Endometrium (tissue), 2 donors: Measurements from ENCODE around the gene DRC3.
A peak's percentile ranks its signal among the peaks of the same experiment; 100 is the strongest.

ENCODE experiments used
- FAIRE-seq: peaks from 2 replicates; lab custom pipeline; 2012; peaks lifted over from hg19 to GRCh38; lab: Jason Lieb, UNC
- donor health status: control.
- donor health status: control.

Gene DRC3

GRCh38 chr17:18025241-18025944 lies 52.7 kb downstream of the DRC3 start:
- FAIRE-seq, result no peak

DNA sequence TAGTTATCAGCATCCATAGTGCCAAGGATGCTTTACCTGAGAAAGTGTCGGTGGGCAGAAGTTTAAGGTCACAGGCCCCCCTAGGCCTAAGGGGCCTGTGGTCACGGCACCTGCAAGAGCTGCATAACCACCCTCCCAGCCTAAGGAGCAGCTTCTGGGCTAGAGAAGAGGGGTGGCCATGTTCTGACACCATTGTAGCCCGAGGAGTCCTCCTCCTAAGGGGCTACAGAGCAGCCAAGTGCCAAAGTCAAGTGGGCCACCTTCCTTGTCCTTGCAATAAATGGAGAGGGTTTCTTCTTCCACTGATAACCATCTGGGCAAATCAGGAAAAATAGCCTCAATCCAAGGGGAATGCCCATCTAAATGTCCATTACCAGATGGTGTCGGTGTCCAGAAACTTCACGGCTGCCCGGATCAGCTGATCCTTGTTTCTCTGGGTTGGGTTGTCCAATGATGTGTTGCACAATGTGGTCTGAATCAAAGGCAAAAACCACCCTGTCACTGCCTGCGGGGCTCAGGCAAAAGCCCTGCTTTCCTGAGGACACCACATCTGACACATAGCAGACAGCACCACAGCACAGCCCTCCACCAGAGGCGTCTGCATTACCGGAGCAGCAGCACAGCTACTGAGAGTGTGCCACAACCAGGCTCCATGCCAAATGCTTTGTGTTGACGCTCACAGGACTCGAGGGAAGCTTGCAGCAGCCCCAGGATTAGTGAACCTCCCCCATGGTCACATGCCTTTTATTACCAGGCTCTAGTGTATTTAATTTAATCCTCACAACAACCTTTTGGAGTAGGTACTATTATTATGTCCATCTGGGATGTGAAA lies 53.5 kb downstream of the DRC3 start:
- no peak for FAIRE-seq

- FAIRE-seq, result no peak
These were observed 54.6 kb downstream of the DRC3 start for GRCh38 chr17:18027280-18027679.

DNA sequence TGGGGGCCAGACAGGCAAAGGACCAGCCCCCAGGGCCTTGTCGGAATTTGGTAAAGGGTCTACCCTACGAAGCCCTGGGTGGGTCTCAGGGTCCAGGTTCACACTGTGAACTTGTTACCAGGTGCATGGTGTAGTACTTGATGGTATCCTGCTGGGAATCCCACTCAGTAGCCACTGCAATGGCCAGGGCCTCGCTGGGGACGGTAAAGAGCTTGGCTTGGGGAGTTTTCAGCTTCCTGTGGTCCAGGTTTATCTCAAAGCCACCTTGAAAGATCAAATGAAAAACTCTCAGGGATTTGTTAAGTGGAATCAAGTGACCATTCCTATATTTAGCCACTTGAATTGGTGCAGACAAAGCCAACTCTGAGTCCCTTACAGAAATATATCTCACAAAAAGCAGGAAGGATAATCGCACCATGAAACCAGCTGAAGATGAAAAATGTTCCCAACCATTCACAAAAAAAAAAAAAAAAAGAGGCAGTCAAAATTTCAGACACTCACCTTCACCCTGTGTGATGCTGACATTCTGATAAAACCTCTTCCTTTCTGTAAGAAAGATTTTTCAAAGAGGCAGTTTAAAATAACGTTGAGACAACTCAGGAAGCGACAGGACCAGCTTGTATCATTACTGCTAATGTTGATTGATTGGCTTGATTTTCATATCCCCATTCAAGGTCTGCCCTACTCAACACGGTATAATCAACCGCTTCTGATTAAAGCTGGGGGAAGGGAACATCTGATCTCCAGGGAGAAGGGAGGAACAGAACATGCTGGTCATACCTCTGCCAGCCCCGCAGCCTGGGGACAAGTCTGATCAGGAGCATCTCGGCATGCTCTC lies 55.7 kb downstream of the DRC3 start:
- no peak for FAIRE-seq

DNA sequence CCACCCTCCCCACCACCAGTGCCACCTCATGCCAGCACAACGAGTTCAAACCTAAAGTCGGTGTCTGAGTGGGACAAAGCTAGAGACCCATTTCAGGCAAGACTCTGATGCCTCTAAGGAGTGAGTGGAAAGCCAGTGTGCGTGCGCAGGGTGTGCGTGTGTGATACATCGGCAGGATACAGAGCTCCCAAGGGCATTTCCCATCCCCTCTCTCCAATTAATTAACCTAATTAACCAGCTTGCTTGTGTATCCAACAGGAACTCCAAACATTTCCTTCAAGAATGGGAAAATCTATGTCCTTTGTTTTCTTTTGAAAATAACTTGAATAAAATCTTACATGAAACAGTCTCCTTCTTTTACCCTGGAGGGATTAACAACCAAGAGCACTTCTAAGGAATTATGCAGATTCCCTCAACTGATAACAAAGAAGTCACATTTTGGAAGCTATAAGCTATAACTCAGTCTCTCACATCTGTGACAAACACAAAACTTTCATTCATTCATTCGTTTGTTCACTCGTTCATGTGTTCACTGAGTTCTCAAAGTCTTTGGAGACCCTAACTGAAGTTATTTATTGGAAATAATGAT lies 56.4 kb downstream of the DRC3 start:
- no peak for FAIRE-seq

DNA sequence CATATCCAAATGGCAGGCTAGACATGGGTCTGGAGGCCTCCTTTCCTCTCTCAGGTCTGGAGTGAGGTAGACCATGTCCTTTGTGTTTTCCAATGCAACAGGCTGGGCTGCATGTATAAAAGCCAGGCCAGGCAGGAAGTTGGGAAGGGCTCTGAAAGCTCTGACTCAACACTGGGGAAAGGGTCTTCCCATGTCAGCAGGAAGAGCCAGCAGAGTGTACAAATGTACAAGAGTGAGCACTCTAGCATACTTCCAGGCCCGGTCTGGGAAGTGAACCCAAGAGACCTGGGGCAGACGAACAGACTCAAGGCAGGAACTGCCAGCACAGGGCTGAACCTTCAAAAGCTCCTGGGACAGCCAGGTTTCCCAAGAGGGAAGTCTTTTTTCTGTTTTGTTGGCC lies 59.3 kb downstream of the DRC3 start:
- FAIRE-seq, result no peak

GRCh38 chr17:18033442-18034099 lies 60.9 kb downstream of the DRC3 start:
- FAIRE-seq, result peak; percentile 70

DNA sequence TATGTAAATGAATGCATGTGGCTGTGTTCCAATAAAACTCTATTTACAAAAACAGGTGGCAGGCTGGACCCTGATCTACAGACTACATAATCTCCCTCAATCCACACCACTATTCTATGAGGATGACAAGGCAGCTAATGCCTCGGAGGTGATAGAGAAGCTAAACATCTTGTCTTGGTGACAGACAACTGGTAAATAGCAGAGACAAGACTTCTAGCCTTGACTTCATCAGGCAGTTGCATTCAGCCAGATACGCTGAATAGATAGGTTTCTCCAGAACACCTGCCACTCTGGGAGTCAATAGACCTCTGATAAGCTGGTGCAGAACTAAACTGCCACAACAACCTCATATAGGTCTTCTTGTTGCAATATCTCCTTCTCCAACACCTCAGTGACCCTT lies 63.0 kb downstream of the DRC3 start:
- no peak for FAIRE-seq

GRCh38 chr17:18037486-18037885 lies 64.8 kb downstream of the DRC3 start:
- no peak for FAIRE-seq

GRCh38 chr17:18038149-18038850 lies 65.6 kb downstream of the DRC3 start:
- FAIRE-seq, result no peak

DNA sequence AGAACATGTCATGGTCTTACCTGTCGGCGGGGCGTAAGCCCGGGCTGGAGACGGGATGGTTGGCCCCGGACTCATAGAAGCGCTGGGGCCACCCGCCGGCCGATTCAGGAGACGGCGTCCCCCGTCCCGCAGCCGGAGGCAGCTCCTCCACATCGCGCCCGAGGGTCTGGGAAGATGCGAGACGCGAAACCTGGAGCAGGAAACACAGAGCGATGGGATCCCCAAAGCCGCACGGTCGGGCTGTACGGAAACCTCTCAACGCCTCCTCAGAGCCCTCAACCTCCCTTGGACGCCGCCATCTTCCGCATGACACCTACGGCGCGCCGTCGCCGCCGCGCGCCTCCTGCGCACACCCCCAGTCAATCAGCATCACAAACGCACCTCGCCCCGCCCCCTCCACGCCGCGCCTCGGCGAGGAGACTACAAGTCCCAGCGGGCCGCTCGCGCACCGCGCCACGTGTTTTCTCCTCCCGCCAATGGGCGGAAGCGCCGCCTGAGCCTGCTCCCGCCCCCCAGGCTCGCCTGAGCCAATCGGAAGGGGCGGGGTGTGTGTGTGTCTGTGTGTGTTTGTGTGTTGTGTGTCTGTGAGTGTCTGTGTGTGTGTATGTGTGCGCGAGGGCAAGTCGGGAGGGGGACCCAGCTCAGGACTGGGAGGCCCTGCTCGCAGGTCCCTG lies 66.3 kb downstream of the DRC3 start, which contains the start of the genes ATPAF2 and GID4:
TSS of gene ATPAF2 (minus strand) at position 308 of the 674 bp plus-strand sequence. CDS start at position 153, 155 bp downstream.
TSS of gene GID4 (plus strand) at position 548 of the 674 bp plus-strand sequence. CDS start at position 605, 57 bp downstream.
- FAIRE-seq, result peak; percentile 98

- no peak for FAIRE-seq
These were observed 67.0 kb downstream of the DRC3 start for GRCh38 chr17:18039535-18040260.

DNA sequence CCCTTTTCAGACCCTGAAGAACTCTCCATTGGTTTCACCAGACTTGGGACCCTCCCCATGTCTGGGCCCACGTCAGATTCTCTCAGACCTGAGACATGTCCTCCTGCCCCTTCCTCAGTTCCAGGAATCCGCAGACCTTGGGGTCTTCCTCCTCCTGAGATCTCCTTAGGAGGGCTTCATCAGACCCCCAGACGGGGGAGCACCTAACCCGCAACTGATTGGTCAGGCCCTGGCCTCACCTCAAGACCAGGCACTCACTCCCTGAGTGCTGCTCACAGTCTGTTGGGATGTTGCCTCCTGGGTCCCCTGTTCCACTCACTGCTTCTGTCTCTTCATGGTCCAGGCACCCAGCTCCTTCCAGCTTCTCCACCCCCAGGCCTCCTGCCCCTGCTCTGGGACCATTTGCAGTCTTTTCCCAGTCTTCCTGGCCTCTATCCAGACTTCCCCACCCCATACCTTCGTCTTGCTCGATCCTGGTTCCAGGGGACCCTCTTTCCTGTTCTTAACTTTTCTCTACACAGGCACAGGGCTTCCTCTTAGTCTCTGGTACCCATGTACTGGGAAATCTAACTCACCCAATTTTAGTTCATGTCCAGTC lies 67.7 kb downstream of the DRC3 start:
- FAIRE-seq, result no peak

DNA sequence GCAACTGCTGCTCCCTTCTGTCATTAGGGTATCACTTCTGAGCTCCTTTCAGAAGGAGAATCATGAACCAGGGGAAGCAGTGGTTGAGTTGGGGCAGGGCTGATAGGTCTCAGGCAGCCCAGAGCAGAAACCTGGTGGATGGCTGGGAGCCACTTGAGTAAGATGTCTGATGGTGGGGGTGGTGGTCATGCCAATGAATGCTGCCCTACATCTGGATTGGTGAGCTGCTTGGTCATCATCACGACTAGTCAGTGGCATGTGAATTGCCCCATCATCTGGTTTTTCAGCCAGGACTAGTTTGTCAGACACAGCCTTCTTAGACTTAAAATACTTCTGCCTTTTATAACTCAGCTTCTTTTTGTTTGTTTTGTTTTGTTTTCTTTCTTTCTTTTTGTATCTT lies 69.1 kb downstream of the DRC3 start:
- no peak for FAIRE-seq

- no peak for FAIRE-seq
These were observed 70.3 kb downstream of the DRC3 start for GRCh38 chr17:18042983-18043382.

- FAIRE-seq, result no peak
These were observed 70.8 kb downstream of the DRC3 start for GRCh38 chr17:18043491-18043890.

DNA sequence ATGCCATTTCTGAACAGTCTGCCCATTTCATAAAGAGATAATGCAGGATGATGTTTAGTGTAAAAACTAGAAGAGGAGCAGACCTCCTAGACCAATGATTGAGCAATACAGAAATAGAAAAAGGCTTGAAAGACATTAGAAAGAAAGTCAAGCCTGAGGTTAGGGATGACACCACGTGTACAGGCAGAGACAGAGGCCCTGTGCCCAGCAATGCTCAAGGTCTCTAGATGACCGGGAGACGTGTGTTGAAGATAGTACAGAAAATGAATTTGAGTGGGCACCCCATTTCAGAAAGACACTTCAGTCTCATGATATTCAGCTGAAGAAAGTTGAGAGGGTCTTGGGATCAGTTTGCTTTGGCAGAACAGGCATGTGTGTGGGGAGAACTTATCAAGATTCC lies 71.9 kb downstream of the DRC3 start:
- no peak for FAIRE-seq

DNA sequence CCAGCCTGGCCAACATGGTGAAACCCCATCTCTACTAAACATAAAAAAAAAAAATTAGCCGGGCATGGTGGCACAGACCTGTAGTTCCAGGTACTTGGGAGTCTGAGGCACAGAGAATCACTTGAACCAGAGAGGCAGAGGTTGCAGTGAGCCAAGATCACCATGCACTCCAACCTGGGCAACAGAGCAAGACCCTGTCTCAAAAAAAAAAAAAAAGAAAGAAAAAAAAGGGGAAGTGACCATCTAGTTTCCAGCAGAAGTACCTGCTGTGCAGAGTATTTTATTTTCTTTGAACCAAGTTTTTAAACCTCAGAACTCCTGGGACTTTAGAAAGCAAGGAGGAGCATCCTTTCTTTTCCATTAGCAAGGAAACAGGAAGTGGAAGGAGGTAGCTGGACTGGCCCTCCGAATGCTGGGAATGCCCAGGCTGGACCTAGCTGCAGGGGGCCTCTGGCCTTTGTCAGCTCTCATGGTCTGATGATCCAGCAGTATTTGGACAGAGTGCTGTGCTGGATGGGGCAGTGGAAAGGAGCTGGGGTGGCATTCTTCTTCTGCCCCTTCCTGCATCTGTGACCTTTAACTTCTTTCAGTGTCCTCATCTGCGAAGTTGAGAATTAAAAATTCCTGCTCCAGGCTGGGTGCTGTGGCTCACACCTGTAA lies 73.2 kb downstream of the DRC3 start:
- FAIRE-seq, result no peak

DNA sequence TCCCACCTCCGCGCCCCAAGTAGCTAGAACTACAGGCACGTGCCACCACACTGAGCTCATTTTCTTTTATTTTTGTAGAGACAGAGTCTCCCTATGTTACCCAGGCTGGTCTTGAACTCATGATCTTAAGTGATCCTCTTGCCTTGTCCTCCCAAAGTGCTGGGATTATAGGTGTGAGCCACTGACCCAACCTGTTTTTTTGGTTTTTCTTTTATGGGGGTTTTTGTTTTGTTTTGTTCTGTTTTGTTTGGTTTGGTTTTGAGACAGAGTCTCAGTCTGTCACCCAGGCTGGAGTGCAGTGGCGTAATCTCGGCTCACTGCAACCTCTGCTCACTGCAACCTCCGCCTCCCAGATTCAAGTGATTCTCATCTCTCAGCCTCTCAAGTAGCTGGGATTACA lies 82.9 kb downstream of the DRC3 start:
- no peak for FAIRE-seq
